ENCODE data around the gene MAN1B1.
A peak's percentile ranks its signal among the peaks of the same experiment; 100 is the strongest.
"Not testable (repeated sequence)": the region's sequence is repeated elsewhere in the genome, so short reads cannot be mapped to it uniquely, and the experiment has no call there.

Gene MAN1B1

DNA sequence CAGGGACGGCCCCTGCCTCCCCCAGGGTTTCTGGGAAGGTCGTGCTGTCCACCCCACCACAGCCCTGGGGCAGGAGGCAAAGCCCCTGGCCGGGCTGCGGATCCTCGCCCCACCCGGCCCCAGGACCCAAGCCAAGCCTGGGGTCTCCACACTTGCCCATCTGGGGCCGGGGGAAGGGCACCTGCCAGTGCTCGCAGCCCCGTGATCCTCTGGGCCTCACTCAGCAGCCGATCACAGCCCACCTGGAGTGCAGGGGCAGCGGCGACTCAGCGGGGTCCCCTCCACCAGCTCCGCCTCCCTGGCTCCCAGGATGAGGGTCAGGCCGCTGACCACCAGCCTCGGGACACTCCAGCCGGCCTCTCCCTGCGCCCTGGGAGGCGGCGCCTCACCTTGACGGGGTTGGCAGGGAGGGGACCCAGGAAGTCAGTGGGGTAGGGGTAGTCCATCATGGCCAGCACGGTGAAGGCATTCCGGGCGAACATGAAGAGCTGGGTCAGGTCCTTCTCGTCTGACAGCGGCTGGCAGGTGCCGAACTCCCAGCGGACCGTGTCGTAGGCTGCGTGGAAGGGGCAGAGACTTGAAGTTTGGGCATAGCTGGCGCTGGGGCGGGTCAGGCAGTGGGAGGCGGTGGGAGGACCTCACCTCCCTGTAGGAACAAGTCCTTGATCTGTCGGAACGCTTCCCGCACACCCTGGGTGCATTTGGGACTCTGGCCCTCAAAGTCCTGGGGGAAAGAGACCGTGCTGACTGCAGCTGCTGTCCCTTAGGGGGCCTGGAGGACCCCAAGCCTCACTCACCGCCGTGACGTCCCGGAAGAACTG is 26.0 kb downstream of the MAN1B1 start:
- no peak for DNase-seq

GRCh38 chr9:137113385-137114159 is 26.8 kb downstream of the MAN1B1 start:
- no peak for DNase-seq

- DNase-seq, result no peak
Measured at GRCh38 chr9:137114220-137114612, 27.4 kb downstream of the MAN1B1 start.

GRCh38 chr9:137114613-137115393 is 28.0 kb downstream of the MAN1B1 start, which contains the start of gene DPP7:
Gene DPP7, minus strand, starts transcription at chr9:137114733. Its CDS starts 20 bp downstream, at chr9:137114713.
- no peak for DNase-seq

DNA sequence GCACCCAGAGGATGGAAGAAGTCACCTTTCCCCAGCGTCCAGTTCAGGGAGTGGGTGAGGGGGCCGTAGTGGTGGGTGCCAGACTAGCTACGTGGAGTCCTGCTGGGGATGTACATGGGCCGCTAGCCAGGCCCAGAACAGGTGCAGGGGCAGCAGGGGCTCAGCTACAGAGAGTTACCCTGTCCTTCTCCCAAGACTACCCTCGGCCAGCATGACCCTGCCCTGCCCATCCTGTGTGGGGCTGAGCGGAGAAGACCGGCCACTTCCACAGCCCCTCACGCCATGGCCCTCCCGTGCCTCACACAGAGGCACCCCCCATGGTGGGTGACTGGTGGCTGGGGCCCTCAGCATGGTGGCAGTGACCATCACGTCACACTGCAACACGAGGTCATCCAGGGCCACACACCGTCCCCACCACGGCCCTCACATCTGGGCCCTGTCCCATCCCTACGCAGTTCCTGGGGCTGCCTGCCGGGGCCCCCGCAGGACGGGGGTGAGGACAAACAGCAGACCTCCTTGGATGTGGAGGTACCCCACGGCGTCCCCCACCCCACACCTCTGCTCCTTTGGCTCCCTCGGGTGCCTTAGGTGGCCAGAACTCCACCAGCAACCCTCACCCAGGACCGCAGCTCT is 28.7 kb downstream of the MAN1B1 start:
- DNase-seq, result no peak

- DNase-seq, result no peak
Measured at GRCh38 chr9:137116027-137116507, 29.3 kb downstream of the MAN1B1 start.

- no peak for DNase-seq
Measured at GRCh38 chr9:137116728-137117127, 29.9 kb downstream of the MAN1B1 start.

- DNase-seq, result no peak
Measured at GRCh38 chr9:137117269-137117731, 30.5 kb downstream of the MAN1B1 start.

DNA sequence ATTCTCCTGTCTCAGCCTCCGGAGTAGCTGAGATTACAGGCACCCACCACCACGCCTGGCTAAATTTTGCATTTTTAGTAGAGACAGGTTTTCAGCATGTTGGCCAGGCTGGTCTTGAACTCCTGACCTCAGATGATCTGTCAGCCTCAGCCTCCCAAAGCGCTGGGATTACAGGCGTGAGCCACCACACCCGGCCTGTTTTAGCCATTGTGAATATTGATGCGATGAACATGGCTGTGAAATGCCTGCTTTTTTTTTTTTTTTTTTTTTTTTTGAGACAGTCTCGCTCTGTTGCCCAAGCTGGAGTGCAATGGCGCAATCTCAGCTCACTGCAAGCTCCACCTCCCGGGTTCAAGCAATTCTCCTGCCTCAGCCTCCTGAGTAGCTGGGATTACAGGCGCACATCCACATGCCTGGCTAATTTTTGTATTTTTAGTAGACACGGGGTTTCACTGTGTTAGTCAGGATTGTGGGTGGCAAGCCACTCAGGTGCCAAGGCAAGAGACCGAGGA is 31.4 kb downstream of the MAN1B1 start:
- not testable (repeated sequence) for DNase-seq

DNA sequence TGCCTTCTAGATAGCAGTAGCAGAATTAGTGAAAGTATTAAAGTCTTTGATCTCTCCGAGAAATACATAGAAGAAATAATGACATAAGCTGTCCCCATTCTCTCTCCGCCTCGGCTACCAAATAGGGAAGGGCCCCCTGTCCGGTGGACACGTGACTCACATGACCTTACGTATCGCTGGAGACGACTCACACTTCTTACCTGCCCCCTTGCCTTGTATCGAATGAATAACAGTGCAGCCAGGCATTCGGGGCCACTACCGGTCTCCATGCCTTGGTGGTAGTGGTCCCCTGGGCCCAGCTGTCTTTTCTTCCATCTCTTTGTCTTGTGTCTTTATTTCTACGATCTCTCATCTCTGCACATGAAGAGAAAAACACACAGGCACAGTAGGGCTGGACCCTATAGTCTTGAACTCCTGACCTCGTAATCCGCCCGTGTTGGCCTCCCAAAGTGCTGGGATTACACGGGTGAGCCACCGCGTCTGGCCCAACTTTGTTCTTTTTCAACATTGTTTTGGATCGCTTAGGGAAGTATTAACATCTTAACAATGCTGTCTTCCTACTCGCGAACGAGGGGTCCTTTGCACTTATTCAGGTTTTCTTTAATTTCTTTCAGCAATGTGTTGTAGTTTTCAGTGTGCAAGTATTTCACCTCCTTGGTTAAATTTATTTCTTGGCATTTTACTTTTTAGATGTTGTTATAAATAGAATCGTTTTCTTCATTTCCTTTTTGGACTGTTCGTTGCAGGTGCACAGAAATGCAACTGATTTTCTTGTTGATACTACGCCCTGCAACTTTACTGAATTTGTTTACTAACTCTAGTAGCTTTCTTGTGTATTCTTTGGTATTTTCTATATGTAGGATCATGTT is 35.4 kb downstream of the MAN1B1 start:
- not testable (repeated sequence) for DNase-seq

DNA sequence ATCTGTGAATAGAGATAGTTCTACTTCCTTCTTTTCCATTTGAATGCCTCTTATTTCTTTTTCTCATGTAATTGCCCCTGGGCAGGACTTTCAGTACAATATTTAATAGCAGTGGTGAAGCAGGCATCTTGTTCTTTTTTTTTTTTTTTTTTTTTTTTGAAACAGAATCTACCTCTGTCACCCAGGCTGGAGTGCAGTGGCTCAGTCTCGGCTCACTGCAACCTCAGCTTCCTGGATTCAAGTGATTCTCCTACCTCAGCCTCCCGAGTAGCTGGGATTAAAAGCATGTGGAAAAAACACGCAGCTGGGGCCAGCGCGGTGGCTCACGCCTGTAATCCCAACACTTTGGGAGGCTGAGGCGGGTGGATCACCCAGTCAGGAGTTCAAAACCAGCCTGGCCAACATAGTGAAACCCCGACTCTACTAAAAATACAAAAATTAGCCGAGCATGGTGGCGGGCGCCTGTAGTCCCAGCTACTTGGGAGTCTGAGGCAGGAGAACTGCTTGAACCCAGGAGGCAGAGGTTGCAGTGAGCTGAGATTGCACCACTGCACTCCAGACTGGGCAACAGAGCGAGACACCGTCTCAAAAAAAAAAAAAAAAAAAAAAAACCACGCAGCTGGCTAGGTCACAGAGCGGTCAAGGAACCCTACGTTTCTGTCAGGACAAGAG is 36.1 kb downstream of the MAN1B1 start:
- not testable (repeated sequence) for DNase-seq

GRCh38 chr9:137123468-137123837 is 36.7 kb downstream of the MAN1B1 start:
- DNase-seq, result no peak

- not testable (repeated sequence) for DNase-seq
Measured at GRCh38 chr9:137123952-137124462, 37.2 kb downstream of the MAN1B1 start.

DNA sequence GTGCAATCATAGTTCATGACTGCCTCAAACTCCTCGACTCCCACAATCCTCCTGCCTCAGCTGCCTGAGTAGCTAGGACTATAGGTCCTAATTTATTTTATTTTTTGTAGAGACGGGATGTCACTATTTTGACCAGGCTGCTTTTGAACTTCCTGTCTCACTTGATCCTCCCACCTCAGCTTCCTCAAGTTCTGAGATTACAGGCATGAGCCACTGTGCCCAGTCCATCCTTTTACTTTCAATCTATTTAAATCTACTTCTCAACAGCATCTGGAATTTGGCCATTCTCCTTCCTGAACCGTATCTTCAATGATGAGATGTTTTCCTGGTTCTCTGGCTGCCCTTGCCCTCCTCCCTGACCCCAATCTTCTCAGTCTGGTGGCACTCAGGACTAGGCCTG is 40.0 kb downstream of the MAN1B1 start:
- DNase-seq, result no peak

GRCh38 chr9:137127301-137128157 is 40.7 kb downstream of the MAN1B1 start:
- no peak for DNase-seq

DNA sequence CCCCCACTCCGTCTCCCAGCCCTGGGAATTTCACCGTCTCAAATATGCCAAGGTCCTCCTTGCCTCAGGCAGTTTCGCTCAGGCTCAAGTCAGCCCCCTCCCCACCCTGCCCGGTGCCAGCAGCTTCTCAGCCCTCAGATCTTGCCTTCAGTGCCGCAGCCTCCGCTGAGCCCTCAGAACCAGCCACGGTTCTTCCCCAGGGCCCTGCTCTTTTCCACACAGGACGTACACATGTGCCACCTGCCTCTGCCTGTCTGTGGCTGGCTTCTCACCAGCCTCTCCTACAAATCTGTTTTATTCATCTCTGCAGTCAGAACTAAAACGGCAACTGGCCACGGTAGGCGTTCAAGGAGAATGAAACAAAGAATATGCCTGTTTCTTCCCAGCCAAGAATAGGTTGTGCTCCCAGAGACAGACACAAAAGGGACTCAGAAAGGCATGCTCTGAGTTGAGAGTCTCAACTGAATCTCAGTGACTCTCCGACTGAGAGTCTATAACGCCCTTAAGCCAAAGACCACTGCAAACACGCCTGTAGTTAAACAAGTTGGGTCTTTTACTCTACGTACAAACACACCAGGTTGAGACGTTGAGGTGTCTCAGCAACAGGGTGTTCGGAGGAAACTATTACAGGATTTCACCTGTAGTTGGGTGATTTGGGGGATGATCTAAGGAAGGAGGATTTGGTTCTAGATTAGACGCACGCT is 41.5 kb downstream of the MAN1B1 start:
- no peak for DNase-seq

DNA sequence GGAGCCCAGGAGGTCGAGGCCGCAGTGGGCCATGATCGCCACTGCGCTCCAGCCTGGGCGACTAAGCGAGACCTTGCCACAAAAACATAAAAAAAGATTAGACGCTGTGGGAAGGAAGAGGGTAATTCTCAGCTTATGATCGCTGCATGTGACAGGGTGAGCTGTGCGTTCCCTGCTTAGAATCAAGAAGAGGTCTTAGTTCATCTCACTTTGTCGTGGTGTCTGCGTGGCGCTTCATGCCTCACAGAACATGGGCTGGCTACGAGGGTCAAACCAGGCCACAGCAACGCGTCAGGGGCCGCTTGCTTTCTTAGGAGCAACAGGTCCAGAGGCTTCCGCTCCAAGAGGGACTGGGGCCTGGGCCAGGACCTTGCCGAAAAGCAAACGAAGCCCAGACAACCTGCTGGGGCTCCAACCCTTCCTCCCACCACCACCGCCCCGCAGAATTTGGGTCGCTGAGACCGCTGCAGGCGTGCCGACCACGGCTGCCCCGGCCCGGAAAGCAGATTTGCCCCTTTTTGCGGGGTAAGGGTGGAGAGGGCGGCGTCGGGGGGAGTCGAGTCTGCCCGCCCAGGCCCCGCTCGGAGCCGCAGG is 42.2 kb downstream of the MAN1B1 start:
- no peak for DNase-seq

DNA sequence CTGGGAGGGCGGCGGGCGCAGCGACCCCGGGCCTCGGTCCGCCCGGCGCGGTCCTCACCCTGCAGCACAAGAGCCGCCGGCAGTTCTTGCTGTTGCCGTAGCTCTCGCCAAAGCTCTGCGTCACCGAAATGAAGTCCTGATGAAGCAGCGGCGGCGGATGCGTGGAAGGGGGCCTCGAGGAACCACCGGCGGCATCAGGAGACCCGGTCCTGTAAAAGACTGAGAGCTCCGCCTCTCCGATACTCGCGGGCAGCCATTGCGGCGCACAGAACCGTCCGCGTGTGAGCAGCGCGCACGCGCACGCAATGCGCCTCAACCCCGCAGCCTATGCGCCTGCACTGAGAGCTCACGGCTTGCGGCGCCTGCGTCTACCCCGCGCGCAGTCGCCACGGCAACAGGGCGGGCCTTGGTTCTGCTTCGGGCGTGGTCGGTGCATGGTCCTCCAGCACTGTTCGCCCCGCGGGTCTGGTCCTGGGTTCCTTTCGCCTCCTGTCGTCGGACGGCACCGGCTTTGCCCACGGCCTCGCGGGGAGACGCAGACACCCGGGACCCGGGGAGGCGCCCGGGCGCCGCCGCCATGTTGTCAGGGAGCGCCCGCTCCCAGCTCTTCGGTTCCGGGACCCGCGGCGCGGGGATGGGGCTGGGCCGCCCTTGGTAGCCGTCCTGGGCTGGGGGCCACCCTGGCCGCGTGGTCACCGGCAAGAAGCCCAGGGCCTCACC is 42.8 kb downstream of the MAN1B1 start:
- DNase-seq, result peak; percentile 76
